ENCODE results near the gene SLC13A3.
A peak's percentile ranks its signal among the peaks of the same experiment; 100 is the strongest.

Gene SLC13A3

GRCh38 chr20:46546298-46546697, 105.0 kb downstream of the SLC13A3 start:
- Histone ChIP-seq H2BK15ac (ENCODE audit: low read depth, poor library complexity, severe bottlenecking) (no peak overlapping the region), H3K9me3 (ENCODE audit: control insufficient read depth, low read length) (no peaks in the 10 kb centered on the region), H3K4me1 (ENCODE audit: control insufficient read depth, insufficient read depth, low read depth, low read length) (no peaks in the 10 kb centered on the region), H3K79me1 (replicated peaks; ENCODE audit: low read length, poor library complexity, severe bottlenecking) (no peaks in the 10 kb centered on the region), H2BK5ac (ENCODE audit: low read depth, low read length, poor library complexity, severe bottlenecking) (no peak overlapping the region), H3K27ac (ENCODE audit: low read length, poor library complexity, severe bottlenecking) (no peak overlapping the region), H3K36me3 (ENCODE audit: control insufficient read depth in 1 of 2, insufficient read depth in 2 of 2, low read depth in 1 of 2, low read length in 2 of 2) (no peaks in the 10 kb centered on the region), H3K4ac (ENCODE audit: low read depth in 1 of 2, low read length in 2 of 2) (no peak overlapping the region), H3K23ac (ENCODE audit: low read length in 2 of 2) (peak overlapping the region in 1 of 2 experiments; percentile 27), H3K18ac (ENCODE audit: low read depth in 1 of 2, low read length in 2 of 2) (no peak overlapping the region), H3K14ac (ENCODE audit: low read length in 2 of 2) (no peak overlapping the region), H2AK5ac (ENCODE audit: low read length, severe bottlenecking) (no peak overlapping the region), H3K9ac (ENCODE audit: low read length) (no peak overlapping the region), H2BK12ac (ENCODE audit: low read length in 2 of 2) (no peak overlapping the region), H4K91ac (ENCODE audit: low read length) (no peak overlapping the region), H3K4me3 (ENCODE audit: insufficient read depth in 1 of 2, low read depth in 1 of 2, low read length in 2 of 2) (no peak overlapping the region), H3K27me3 (ENCODE audit: control insufficient read depth in 1 of 2, insufficient read depth in 1 of 2, low read length in 2 of 2) (peaks cover 0 to 22% of the 10 kb centered on the region in 2 experiments), H2AFZ (ENCODE audit: low read depth, low read length) (no peak overlapping the region), H4K8ac (ENCODE audit: low read length) (no peak overlapping the region), H2BK120ac (ENCODE audit: low read depth, low read length) (no peak overlapping the region), H3K4me2 (ENCODE audit: low read length, poor library complexity, severe bottlenecking) (no peak overlapping the region)
- 82% methylated on average over 3 of the region's 3 CpGs for WGBS
- DNase-seq: no peak

GRCh38 chr20:46545827-46546138, 105.5 kb downstream of the SLC13A3 start:
- H3K36me3 ChIP-seq (ENCODE audit: control insufficient read depth in 1 of 2, insufficient read depth in 2 of 2, low read depth in 1 of 2, low read length in 2 of 2): no peaks in the 10 kb centered on the region
- H3K4ac ChIP-seq (ENCODE audit: low read depth in 1 of 2, low read length in 2 of 2): no peak overlapping the region
- peak overlapping the region; percentile 22 for H4K91ac ChIP-seq (ENCODE audit: low read length)
- no peak overlapping the region for H3K14ac ChIP-seq (ENCODE audit: low read length in 2 of 2)
- no peaks in the 10 kb centered on the region for H3K79me1 ChIP-seq (replicated peaks; ENCODE audit: low read length, poor library complexity, severe bottlenecking)
- H2BK12ac ChIP-seq (ENCODE audit: low read length in 2 of 2): no peak overlapping the region
- H3K9me3 ChIP-seq (ENCODE audit: control insufficient read depth, low read length): no peaks in the 10 kb centered on the region
- no peak overlapping the region for H2AK5ac ChIP-seq (ENCODE audit: low read length, severe bottlenecking)
- H3K9ac ChIP-seq (ENCODE audit: low read length): no peak overlapping the region
- 85% methylated on average over 9 of the region's 9 CpGs for WGBS
- peaks cover 0 to 27% of the 10 kb centered on the region in 2 experiments for H3K27me3 ChIP-seq (ENCODE audit: control insufficient read depth in 1 of 2, insufficient read depth in 1 of 2, low read length in 2 of 2)
- no peak overlapping the region for H4K8ac ChIP-seq (ENCODE audit: low read length)
- H2BK5ac ChIP-seq (ENCODE audit: low read depth, low read length, poor library complexity, severe bottlenecking): no peak overlapping the region
- H3K23ac ChIP-seq (ENCODE audit: low read length in 2 of 2): no peak overlapping the region
- H3K4me2 ChIP-seq (ENCODE audit: low read length, poor library complexity, severe bottlenecking): no peak overlapping the region
- no peak overlapping the region for H3K27ac ChIP-seq (ENCODE audit: low read length, poor library complexity, severe bottlenecking)
- no peak overlapping the region for H2BK120ac ChIP-seq (ENCODE audit: low read depth, low read length)
- H3K4me1 ChIP-seq (ENCODE audit: control insufficient read depth, insufficient read depth, low read depth, low read length): no peaks in the 10 kb centered on the region
- no peak overlapping the region for H3K4me3 ChIP-seq (ENCODE audit: insufficient read depth in 1 of 2, low read depth in 1 of 2, low read length in 2 of 2)
- DNase-seq: no peak
- H2AFZ ChIP-seq (ENCODE audit: low read depth, low read length): no peak overlapping the region
- H2BK15ac ChIP-seq (ENCODE audit: low read depth, poor library complexity, severe bottlenecking): no peak overlapping the region
- H3K18ac ChIP-seq (ENCODE audit: low read depth in 1 of 2, low read length in 2 of 2): no peak overlapping the region

GRCh38 chr20:46545077-46545826, 106.0 kb downstream of the SLC13A3 start:
- 86% methylated on average over 11 of the region's 14 CpGs for WGBS
- Histone ChIP-seq H4K91ac (ENCODE audit: low read length) (no peak overlapping the region), H3K4me1 (ENCODE audit: control insufficient read depth, insufficient read depth, low read depth, low read length) (no peaks in the 10 kb centered on the region), H3K4me2 (ENCODE audit: low read length, poor library complexity, severe bottlenecking) (no peak overlapping the region), H3K27me3 (ENCODE audit: control insufficient read depth in 1 of 2, insufficient read depth in 1 of 2, low read length in 2 of 2) (peaks cover 0 to 31% of the 10 kb centered on the region in 2 experiments), H3K23ac (ENCODE audit: low read length in 2 of 2) (no peak overlapping the region), H3K14ac (ENCODE audit: low read length in 2 of 2) (no peak overlapping the region), H3K18ac (ENCODE audit: low read depth in 1 of 2, low read length in 2 of 2) (no peak overlapping the region), H4K8ac (ENCODE audit: low read length) (no peak overlapping the region), H3K4ac (ENCODE audit: low read depth in 1 of 2, low read length in 2 of 2) (no peak overlapping the region), H3K27ac (ENCODE audit: low read length, poor library complexity, severe bottlenecking) (no peak overlapping the region), H2BK15ac (ENCODE audit: low read depth, poor library complexity, severe bottlenecking) (no peak overlapping the region), H2BK12ac (ENCODE audit: low read length in 2 of 2) (no peak overlapping the region), H2AFZ (ENCODE audit: low read depth, low read length) (no peak overlapping the region), H2BK120ac (ENCODE audit: low read depth, low read length) (no peak overlapping the region), H3K9me3 (ENCODE audit: control insufficient read depth, low read length) (no peaks in the 10 kb centered on the region), H2BK5ac (ENCODE audit: low read depth, low read length, poor library complexity, severe bottlenecking) (no peak overlapping the region), H3K36me3 (ENCODE audit: control insufficient read depth in 1 of 2, insufficient read depth in 2 of 2, low read depth in 1 of 2, low read length in 2 of 2) (no peaks in the 10 kb centered on the region), H2AK5ac (ENCODE audit: low read length, severe bottlenecking) (no peak overlapping the region), H3K4me3 (ENCODE audit: insufficient read depth in 1 of 2, low read depth in 1 of 2, low read length in 2 of 2) (no peak overlapping the region), H3K9ac (ENCODE audit: low read length) (no peak overlapping the region), H3K79me1 (replicated peaks; ENCODE audit: low read length, poor library complexity, severe bottlenecking) (no peaks in the 10 kb centered on the region)
- DNase-seq: no peak

GRCh38 chr20:46544576-46544975, 106.7 kb downstream of the SLC13A3 start:
- H3K27me3 ChIP-seq (ENCODE audit: control insufficient read depth in 1 of 2, insufficient read depth in 1 of 2, low read length in 2 of 2): peaks cover 0 to 33% of the 10 kb centered on the region in 2 experiments
- no peak overlapping the region for H2BK5ac ChIP-seq (ENCODE audit: low read depth, low read length, poor library complexity, severe bottlenecking)
- no peaks in the 10 kb centered on the region for H3K4me1 ChIP-seq (ENCODE audit: control insufficient read depth, insufficient read depth, low read depth, low read length)
- no peaks in the 10 kb centered on the region for H3K36me3 ChIP-seq (ENCODE audit: control insufficient read depth in 1 of 2, insufficient read depth in 2 of 2, low read depth in 1 of 2, low read length in 2 of 2)
- no peak overlapping the region for H3K14ac ChIP-seq (ENCODE audit: low read length in 2 of 2)
- H3K79me1 ChIP-seq (replicated peaks; ENCODE audit: low read length, poor library complexity, severe bottlenecking): no peaks in the 10 kb centered on the region
- no peak overlapping the region for H2BK15ac ChIP-seq (ENCODE audit: low read depth, poor library complexity, severe bottlenecking)
- no peak overlapping the region for H3K27ac ChIP-seq (ENCODE audit: low read length, poor library complexity, severe bottlenecking)
- no peak overlapping the region for H3K18ac ChIP-seq (ENCODE audit: low read depth in 1 of 2, low read length in 2 of 2)
- no CpG with 5 or more reads among the region's 3 CpGs for WGBS
- no peak overlapping the region for H2AFZ ChIP-seq (ENCODE audit: low read depth, low read length)
- no peak overlapping the region for H3K4me3 ChIP-seq (ENCODE audit: insufficient read depth in 1 of 2, low read depth in 1 of 2, low read length in 2 of 2)
- no peak overlapping the region for H4K91ac ChIP-seq (ENCODE audit: low read length)
- no peak overlapping the region for H4K8ac ChIP-seq (ENCODE audit: low read length)
- H3K9me3 ChIP-seq (ENCODE audit: control insufficient read depth, low read length): no peaks in the 10 kb centered on the region
- H3K9ac ChIP-seq (ENCODE audit: low read length): no peak overlapping the region
- H2BK120ac ChIP-seq (ENCODE audit: low read depth, low read length): no peak overlapping the region
- no peak overlapping the region for H3K4me2 ChIP-seq (ENCODE audit: low read length, poor library complexity, severe bottlenecking)
- no peak overlapping the region for H3K23ac ChIP-seq (ENCODE audit: low read length in 2 of 2)
- H2BK12ac ChIP-seq (ENCODE audit: low read length in 2 of 2): no peak overlapping the region
- DNase-seq: no peak
- no peak overlapping the region for H3K4ac ChIP-seq (ENCODE audit: low read depth in 1 of 2, low read length in 2 of 2)
- no peak overlapping the region for H2AK5ac ChIP-seq (ENCODE audit: low read length, severe bottlenecking)
